Tibial nerve (tissue), 4 donors: ENCODE data around the gene LSP1.

Experiments
- EP300 ChIP-seq, 2 donors: sonication (generic); formaldehyde crosslinking; IDR thresholded peaks; one replicate each; pipeline ENCODE4 v1.6.1; 2017; ENCODE audit warnings: antibody characterized with exemption in 2 of 2, mild to moderate bottlenecking in 1 of 2
- POLR2A ChIP-seq, 2 donors: fragments of 450-650 bp; IDR thresholded peaks; one replicate each; pipeline ENCODE4 v1.6.1; 2017; ENCODE audit warnings: antibody characterized with exemption in 2 of 2, mild to moderate bottlenecking in 2 of 2, moderate library complexity in 2 of 2
- TF ChIP-seq, protein P1 (sequence below), 5 experiments: fragments of 200-600 bp in 3 of 5; fragments of 450-650 bp in 2 of 5; sonication (generic) in 3 of 5; IDR thresholded peaks; one replicate each; pipeline ENCODE4 v1.5.1; 2016 to 2019; ENCODE audit warnings: antibody characterized with exemption in 5 of 5, mild to moderate bottlenecking in 3 of 5, moderate library complexity in 2 of 5

DNA sequence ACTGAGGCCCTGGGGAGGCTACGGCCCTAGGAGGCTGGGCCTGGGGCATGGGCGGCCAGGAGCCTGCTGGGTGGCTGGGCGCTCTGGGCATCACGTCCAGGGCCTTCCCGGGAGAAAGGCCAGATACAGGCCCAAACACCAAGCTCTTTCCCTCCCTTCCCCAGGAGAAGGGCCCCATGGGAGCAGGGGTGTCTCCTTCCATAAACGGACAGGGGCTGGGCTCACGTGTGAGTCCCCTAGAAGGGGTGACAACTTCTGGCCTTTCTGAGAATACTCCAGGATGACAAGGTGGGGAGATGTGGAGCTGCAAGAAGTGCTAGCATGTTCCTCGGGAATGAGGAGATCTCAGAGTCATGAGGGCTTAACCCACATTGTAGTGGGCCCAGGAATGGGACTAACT is 37.6 kb upstream of the LSP1 start:
- TF ChIP-seq POLR2A (IDR thresholded peaks at IDR 0.05) (no peak), EP300 (IDR thresholded peaks at IDR 0.05) (no peak)
- TF ChIP-seq, protein P1, sequence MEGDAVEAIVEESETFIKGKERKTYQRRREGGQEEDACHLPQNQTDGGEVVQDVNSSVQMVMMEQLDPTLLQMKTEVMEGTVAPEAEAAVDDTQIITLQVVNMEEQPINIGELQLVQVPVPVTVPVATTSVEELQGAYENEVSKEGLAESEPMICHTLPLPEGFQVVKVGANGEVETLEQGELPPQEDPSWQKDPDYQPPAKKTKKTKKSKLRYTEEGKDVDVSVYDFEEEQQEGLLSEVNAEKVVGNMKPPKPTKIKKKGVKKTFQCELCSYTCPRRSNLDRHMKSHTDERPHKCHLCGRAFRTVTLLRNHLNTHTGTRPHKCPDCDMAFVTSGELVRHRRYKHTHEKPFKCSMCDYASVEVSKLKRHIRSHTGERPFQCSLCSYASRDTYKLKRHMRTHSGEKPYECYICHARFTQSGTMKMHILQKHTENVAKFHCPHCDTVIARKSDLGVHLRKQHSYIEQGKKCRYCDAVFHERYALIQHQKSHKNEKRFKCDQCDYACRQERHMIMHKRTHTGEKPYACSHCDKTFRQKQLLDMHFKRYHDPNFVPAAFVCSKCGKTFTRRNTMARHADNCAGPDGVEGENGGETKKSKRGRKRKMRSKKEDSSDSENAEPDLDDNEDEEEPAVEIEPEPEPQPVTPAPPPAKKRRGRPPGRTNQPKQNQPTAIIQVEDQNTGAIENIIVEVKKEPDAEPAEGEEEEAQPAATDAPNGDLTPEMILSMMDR (IDR thresholded peaks at IDR 0.05): no peak
